Pancreas (tissue), 10 donors: ENCODE measurements around the gene CABP2. TPM values are rescaled to one million over a fixed set of nuclear protein-coding genes. Genes with fewer than 3 reads are reported as not detected.
"Not testable (repeated sequence)": the region's sequence is repeated elsewhere in the genome, so short reads cannot be mapped to it uniquely, and the experiment has no call there.

Source experiments
- ATAC-seq, 4 donors: fragments of 200-7000 bp; cut with Tn5 transposase; one replicate each; pipeline versions ENCODE4 v1.8.0 to v1.9.1; 2020; ENCODE audit warnings: mild to moderate bottlenecking in 4 of 4, moderate library complexity in 4 of 4
- DNase-seq, 6 donors: peaks; one replicate each; pipeline ENCODE4 v3.0.0-alpha.2; 2020
- FAIRE-seq: peaks from 2 replicates; lab custom pipeline; 2012; peaks lifted over from hg19 to GRCh38; lab: Jason Lieb, UNC
- H3K27ac ChIP-seq, 4 donors: fragments of 200-600 bp; sonication (generic); 1 replicate in 3 of 4; 2 replicates in 1 of 4; pipeline versions ENCODE4 v1.5.0 to v1.8.0; 2020
- H3K27me3 ChIP-seq, 4 donors: fragments of 200-600 bp; one replicate each; pipeline ENCODE4 v1.8.0; 2021
- H3K36me3 ChIP-seq, 3 donors: fragments of 200-600 bp; sonication (generic) in 1 of 3; one replicate each; pipeline versions ENCODE4 v1.5.0 to v1.8.0; 2020 to 2021
- H3K4me1 ChIP-seq, 3 donors: fragments of 200-600 bp; one replicate each; pipeline ENCODE4 v1.8.0; 2021
- H3K4me3 ChIP-seq, 4 donors: fragments of 200-600 bp; sonication (generic) in 2 of 4; one replicate each; pipeline versions ENCODE4 v1.5.0 to v1.8.0; 2020 to 2021
- H3K9me3 ChIP-seq, 4 donors: fragments of 200-600 bp; one replicate each; pipeline ENCODE4 v1.8.0; 2021
- CTCF ChIP-seq, 4 donors: fragments of 200-600 bp; sonication (generic) in 3 of 4; IDR thresholded peaks; one replicate each; pipeline versions ENCODE4 v1.5.0 to v1.8.0; 2021; ENCODE audit warnings: antibody characterized with exemption in 4 of 4
- WGBS, 2 donors: extraction: QIAGEN DNeasy Blood & Tissue Kit; methylation state at CpG; one replicate each; pipeline ENCODE4 v1.1.7; 2013; 5-methylcytosine and 5-hydroxymethylcytosine counted together
- intact Hi-C, 3 donors: fragments of 100-400 bp; cut with DNase I; formaldehyde crosslinking; loops; one replicate each; pipeline versions ENCODE4 v1.11.1 to v1.14.2; 2022
- polyA plus RNA-seq, 2 donors: library from polyadenylated mRNA; stranded (reverse); fragments of 200-250 nt; gene quantifications; one replicate each; pipeline ENCODE4 v1.2.3, GENCODE V29; 2013
- total RNA-seq, 6 donors: library from RNA; stranded (reverse); fragmentation: NEBNext Ultra II Directional in 4 of 6; extraction: Animal tissue kit (Norgen Biotek cat#: 25700) in 4 of 6; gene quantifications; one replicate each; pipeline versions ENCODE4 v1.2.1 to v1.2.4, GENCODE V29; 2021 to 2023
- donor health status: healthy with polysubstance abuse.
- donor health status: DM: no; HTN: no; CAD: no; lungs with moderate emphysema.
- donor health status: DM: no; HTN: no; CAD: no.
- donor health status: control.
- donor health status: control.
- donor health status: Bipolar disorder and iron deficiency.
- donor health status: DM: yes; HTN: yes; CAD: no.
- donor health status: DM: no; HTN: no; CAD: no.
- donor health status: DM: no; HTN: no; CAD: no.
- donor health status: DM: yes; HTN: yes; CAD: no.

CABP2 gene
- total and polyA plus RNA-seq, 8 donors = not detected

- no peaks in the 10 kb centered on the region for H3K27me3 ChIP-seq
- no peak overlapping the region for H3K27ac ChIP-seq
- no peaks in the 10 kb centered on the region for H3K4me1 ChIP-seq
- intact Hi-C loops = no loop called here
- ATAC-seq (no peak), FAIRE-seq (no peak), DNase-seq (no peak)
- H3K4me3 ChIP-seq = no peak overlapping the region
- no peaks in the 10 kb centered on the region for H3K36me3 ChIP-seq
- no peaks in the 10 kb centered on the region for H3K9me3 ChIP-seq
- no peak for TF ChIP-seq CTCF (IDR thresholded peaks at IDR 0.05)
- 79% methylated on average over 3 of the region's 3 CpGs for whole genome bisulfite sequencing, 2 donors
These were observed 33.0 kb upstream of the CABP2 start for GRCh38 chr11:67556244-67556643.

- H3K36me3 ChIP-seq, ATAC-seq, DNase-seq, FAIRE-seq, H3K4me1 ChIP-seq, H3K9me3 ChIP-seq, H3K27ac ChIP-seq, intact Hi-C loops, H3K4me3 ChIP-seq, H3K27me3 ChIP-seq: not testable (repeated sequence)
These were observed 28.5 kb upstream of the CABP2 start for GRCh38 chr11:67551697-67552096.

GRCh38 chr11:67551127-67551526 lies 27.9 kb upstream of the CABP2 start:
- H3K4me1 ChIP-seq = no peaks in the 10 kb centered on the region
- H3K36me3 ChIP-seq = no peaks in the 10 kb centered on the region
- H3K9me3 ChIP-seq = no peaks in the 10 kb centered on the region
- H3K27ac ChIP-seq = no peak overlapping the region
- no peak overlapping the region for H3K4me3 ChIP-seq
- no peak for TF ChIP-seq CTCF (IDR thresholded peaks at IDR 0.05)
- no peak for ATAC-seq
- no peak for DNase-seq
- no peak for FAIRE-seq
- intact Hi-C loops = no loop called here
- H3K27me3 ChIP-seq = no peaks in the 10 kb centered on the region

GRCh38 chr11:67548555-67549110 lies 25.4 kb upstream of the CABP2 start:
- peaks cover 4 to 6% (median 5%) of the 10 kb centered on the region in 3 donors for H3K4me1 ChIP-seq
- FAIRE-seq (no peak), DNase-seq (no peak), ATAC-seq (no peak)
- H3K9me3 ChIP-seq = no peaks in the 10 kb centered on the region
- intact Hi-C loops = no loop called here
- H3K36me3 ChIP-seq = no peaks in the 10 kb centered on the region
- WGBS, 2 donors = 79 to 80% methylated on average over 9 of the region's 9 CpGs
- TF ChIP-seq CTCF (IDR thresholded peaks at IDR 0.05) = no peak
- H3K27me3 ChIP-seq = no peaks in the 10 kb centered on the region
- H3K4me3 ChIP-seq = no peak overlapping the region
- no peak overlapping the region for H3K27ac ChIP-seq

- H3K4me3 ChIP-seq, H3K4me1 ChIP-seq, H3K27me3 ChIP-seq, H3K9me3 ChIP-seq, H3K36me3 ChIP-seq, intact Hi-C loops, DNase-seq, FAIRE-seq, ATAC-seq, H3K27ac ChIP-seq: not testable (repeated sequence)
- WGBS, 2 donors = 83 to 87% methylated on average over 4 of the region's 4 CpGs
These were observed 24.9 kb upstream of the CABP2 start for GRCh38 chr11:67548112-67548511.

- peak overlapping the region in 2 of 4 donors; percentile 6 to 42 for H3K27ac ChIP-seq
- ATAC-seq = peak in 3 of 4 donors; percentile 13 to 47 (median 16)
These were observed 22.0 kb upstream of the CABP2 start for GRCh38 chr11:67545280-67545679.

More at GRCh38 chr11:67545280-67545679, 22.0 kb upstream of the CABP2 start:
- Histone ChIP-seq H3K27me3 (no peaks in the 10 kb centered on the region), H3K36me3 (no peaks in the 10 kb centered on the region), H3K9me3 (no peaks in the 10 kb centered on the region), H3K4me3 (no peak overlapping the region), H3K4me1 (peaks cover 4 to 6% (median 5%) of the 10 kb centered on the region in 3 donors)
- TF ChIP-seq CTCF (IDR thresholded peaks at IDR 0.05) = no peak
- FAIRE-seq (no peak), DNase-seq (peak in 1 of 6 donors; percentile 57)
- WGBS, 2 donors = 39 to 44% methylated on average over 8 of the region's 8 CpGs
- intact Hi-C loops = no loop called here
